ENCODE data around the gene PLA2G4E. TPM values are rescaled to one million over a fixed set of nuclear protein-coding genes. Genes with fewer than 3 reads are reported as not detected.

Gene PLA2G4E
- total RNA-seq, 1 donor from 2014 or later = not detected

GRCh38 chr15:42068601-42069000 is 47.8 kb upstream of the PLA2G4E start:
- no peak for DNase-seq
- Mint-ChIP-seq H3K9me3 (peaks cover 4% of the 10 kb centered on the region), H3K27ac (no peak overlapping the region), H3K36me3 (ENCODE audit: low read depth) (no peaks in the 10 kb centered on the region), H3K4me1 (no peaks in the 10 kb centered on the region), H3K4me3 (no peak overlapping the region), H3K27me3 (peaks cover 17% of the 10 kb centered on the region)
- POLR2A ChIA-PET = no interaction called here
- CTCF ChIA-PET = no interaction called here
- TF ChIP-seq CTCF (IDR thresholded peaks at IDR 0.05) = no peak
- no peak for ATAC-seq (ENCODE audit: low read depth)
- intact Hi-C loops (cut with micrococcal nuclease) = no loop called here

GRCh38 chr15:42066764-42067415 is 46.0 kb upstream of the PLA2G4E start:
- ChIA-PET CTCF (interaction anchor here (0.7 kb wide), 1 partner anchor 27 kb away, joined by 3 read pairs; no protein-coding TSS in a partner anchor), POLR2A (interaction anchor here (1.0 kb wide), 1 partner anchor 78 kb away, joined by 5 read pairs; no protein-coding TSS in a partner anchor)
- peaks cover 4% of the 10 kb centered on the region for H3K9me3 Mint-ChIP-seq
- no peaks in the 10 kb centered on the region for H3K4me1 Mint-ChIP-seq
- ATAC-seq (ENCODE audit: low read depth) = no peak
- DNase-seq = no peak
- intact Hi-C loops (cut with micrococcal nuclease) = no loop called here
- TF ChIP-seq CTCF (IDR thresholded peaks at IDR 0.05) = no peak
- H3K27ac Mint-ChIP-seq = no peak overlapping the region
- no peaks in the 10 kb centered on the region for H3K36me3 Mint-ChIP-seq (ENCODE audit: low read depth)
- H3K4me3 Mint-ChIP-seq = no peak overlapping the region
- peaks cover 23% of the 10 kb centered on the region for H3K27me3 Mint-ChIP-seq

- Mint-ChIP-seq H3K4me3 (no peak overlapping the region), H3K27ac (no peak overlapping the region), H3K9me3 (peaks cover 4% of the 10 kb centered on the region), H3K27me3 (peaks cover 25% of the 10 kb centered on the region), H3K36me3 (ENCODE audit: low read depth) (no peaks in the 10 kb centered on the region), H3K4me1 (no peaks in the 10 kb centered on the region)
- ATAC-seq (ENCODE audit: low read depth) (no peak), DNase-seq (no peak)
- TF ChIP-seq CTCF (IDR thresholded peaks at IDR 0.05) = no peak
- intact Hi-C loops (cut with micrococcal nuclease) = no loop called here
- ChIA-PET CTCF (interaction anchor here (0.8 to 1.3 kb wide), 2 partner anchors 28 to 76 kb away, joined by 3 to 5 read pairs; no protein-coding TSS in a partner anchor), POLR2A (interaction anchor here (1.0 kb wide), 1 partner anchor 76 kb away, joined by 5 read pairs; no protein-coding TSS in a partner anchor)
These were observed 44.6 kb upstream of the PLA2G4E start for GRCh38 chr15:42065468-42065867.

- ATAC-seq (ENCODE audit: low read depth) (no peak), DNase-seq (no peak)
- ChIA-PET POLR2A (no interaction called here), CTCF (interaction anchor here (0.8 to 1.3 kb wide), 2 partner anchors 28 to 75 kb away, joined by 3 to 5 read pairs; no protein-coding TSS in a partner anchor)
- Mint-ChIP-seq H3K27ac (no peak overlapping the region), H3K36me3 (ENCODE audit: low read depth) (no peaks in the 10 kb centered on the region), H3K4me3 (no peak overlapping the region), H3K4me1 (peaks cover 2% of the 10 kb centered on the region), H3K27me3 (peaks cover 25% of the 10 kb centered on the region), H3K9me3 (peaks cover 4% of the 10 kb centered on the region)
- intact Hi-C loops (cut with micrococcal nuclease) = no loop called here
- TF ChIP-seq CTCF (IDR thresholded peaks at IDR 0.05) = no peak
These were observed 44.2 kb upstream of the PLA2G4E start for GRCh38 chr15:42065033-42065432.

GRCh38 chr15:42064271-42064670 is 43.4 kb upstream of the PLA2G4E start:
- no peak for DNase-seq
- ChIA-PET POLR2A (interaction anchor here (0.7 kb wide), 1 partner anchor 64 kb away, joined by 4 read pairs; no protein-coding TSS in a partner anchor), CTCF (interaction anchor here (1.2 to 1.4 kb wide), 2 partner anchors 103 to 160 kb away, joined by 3 read pairs; no protein-coding TSS in a partner anchor)
- no peak for TF ChIP-seq CTCF (IDR thresholded peaks at IDR 0.05)
- Mint-ChIP-seq H3K27me3 (peaks cover 25% of the 10 kb centered on the region), H3K4me1 (peaks cover 5% of the 10 kb centered on the region), H3K36me3 (ENCODE audit: low read depth) (no peaks in the 10 kb centered on the region), H3K4me3 (no peak overlapping the region), H3K27ac (no peak overlapping the region), H3K9me3 (peaks cover 4% of the 10 kb centered on the region)
- no peak for ATAC-seq (ENCODE audit: low read depth)
- intact Hi-C loops (cut with micrococcal nuclease) = no loop called here
